Mononuclear cell (primary cell): ENCODE measurements around the gene GNRH2. TPM values are rescaled to one million over a fixed set of nuclear protein-coding genes. Genes with fewer than 3 reads are reported as not detected.

Experiments used
- H3K27me3 ChIP-seq: 2 replicates; pipeline ENCODE4 v1.6.0; 2011; ENCODE audit warnings: low read length, control low read depth; ENCODE audit not compliant: insufficient read depth
- H3K4me1 ChIP-seq: 2 replicates; pipeline ENCODE4 v1.5.1; 2011; ENCODE audit warnings: mild to moderate bottlenecking, low read length, control low read depth; ENCODE audit not compliant: insufficient read depth
- H3K4me3 ChIP-seq: 2 replicates; pipeline ENCODE4 v1.5.1; 2011; ENCODE audit warnings: mild to moderate bottlenecking, low read length, moderate library complexity
- H3K9me3 ChIP-seq: 2 replicates; pipeline ENCODE4 v1.5.1; 2011; ENCODE audit warnings: low read depth, mild to moderate bottlenecking, control low read depth, low read length
- total RNA-seq: library from RNA; depleted of rRNA; stranded (reverse); fragments of >200 nt; gene quantifications from one replicate; pipeline ENCODE4 v1.2.3, GENCODE V29; 2012

GNRH2 gene
- total RNA-seq, 1 donor: 0.52 TPM

GRCh38 chr20:3031524-3032147 lies 11.8 kb upstream of the GNRH2 start:
- H3K27me3 ChIP-seq: no peaks in the 10 kb centered on the region
- no peaks in the 10 kb centered on the region for H3K9me3 ChIP-seq
- no peaks in the 10 kb centered on the region for H3K4me1 ChIP-seq
- H3K4me3 ChIP-seq: no peak overlapping the region

DNA sequence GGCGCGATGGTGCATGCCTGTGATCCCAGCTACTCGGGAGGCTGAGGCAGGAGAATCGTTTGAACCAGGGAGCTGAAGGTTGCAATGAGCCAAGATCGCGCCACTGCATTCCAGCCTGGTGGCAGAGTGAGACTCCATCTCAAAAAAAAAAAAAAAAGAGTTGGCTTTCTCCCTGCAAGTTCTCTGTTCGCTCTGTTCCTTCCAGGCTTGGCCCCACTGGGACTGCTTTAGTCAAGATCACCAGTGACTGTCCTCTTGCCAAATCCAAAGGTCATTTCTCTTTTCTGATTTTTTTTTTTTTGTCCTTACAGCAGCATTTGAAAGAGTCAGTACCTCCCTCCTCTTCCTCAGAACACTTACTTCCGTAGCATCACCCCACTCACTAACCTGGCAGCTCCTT lies 10.8 kb upstream of the GNRH2 start:
- no peak overlapping the region for H3K4me3 ChIP-seq
- H3K9me3 ChIP-seq: no peaks in the 10 kb centered on the region
- H3K4me1 ChIP-seq: no peaks in the 10 kb centered on the region
- H3K27me3 ChIP-seq: no peaks in the 10 kb centered on the region

DNA sequence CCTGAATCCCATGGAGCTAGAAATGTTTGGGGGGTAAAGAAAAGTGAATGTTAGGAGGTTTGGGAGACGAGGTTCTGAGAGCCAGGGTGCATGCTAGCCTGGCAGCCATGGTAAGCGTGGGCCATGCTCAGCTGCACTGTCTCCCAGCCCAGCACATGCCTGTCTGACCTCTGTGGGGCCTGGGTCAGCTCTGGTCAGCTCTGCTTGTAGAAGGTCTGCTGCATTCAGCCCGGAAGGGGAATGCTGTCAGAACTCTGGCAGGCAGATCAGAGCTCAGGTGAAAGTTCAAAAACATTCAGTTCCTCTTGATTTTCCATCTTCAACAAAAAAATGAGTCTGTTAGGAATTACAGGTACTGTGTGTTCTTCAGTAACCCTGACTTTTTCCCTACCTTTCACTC lies 5.8 kb upstream of the GNRH2 start:
- Histone ChIP-seq H3K9me3 (no peaks in the 10 kb centered on the region), H3K4me3 (no peak overlapping the region), H3K27me3 (no peaks in the 10 kb centered on the region), H3K4me1 (no peaks in the 10 kb centered on the region)

DNA sequence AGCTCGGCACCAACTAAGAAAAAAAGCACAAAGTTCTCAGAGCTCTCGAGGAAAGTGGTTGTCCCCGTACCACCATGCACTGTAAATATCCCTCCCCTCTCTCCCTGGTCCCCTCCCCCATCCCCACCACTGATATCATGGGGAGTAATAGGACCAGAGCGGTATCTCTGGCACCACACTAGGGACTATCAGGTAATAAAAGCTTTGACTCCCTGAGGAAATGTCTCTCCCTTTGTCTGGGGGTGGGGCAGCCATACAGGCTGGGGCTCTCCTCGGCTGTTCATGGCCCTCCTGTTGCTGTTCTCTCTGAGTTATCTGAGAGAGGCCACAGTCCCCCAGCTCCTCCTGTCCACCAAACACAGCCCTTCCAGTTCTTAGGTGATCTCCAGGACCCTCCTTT lies 5.0 kb upstream of the GNRH2 start:
- H3K4me1 ChIP-seq: no peaks in the 10 kb centered on the region
- H3K9me3 ChIP-seq: no peaks in the 10 kb centered on the region
- no peaks in the 10 kb centered on the region for H3K27me3 ChIP-seq
- no peak overlapping the region for H3K4me3 ChIP-seq

DNA sequence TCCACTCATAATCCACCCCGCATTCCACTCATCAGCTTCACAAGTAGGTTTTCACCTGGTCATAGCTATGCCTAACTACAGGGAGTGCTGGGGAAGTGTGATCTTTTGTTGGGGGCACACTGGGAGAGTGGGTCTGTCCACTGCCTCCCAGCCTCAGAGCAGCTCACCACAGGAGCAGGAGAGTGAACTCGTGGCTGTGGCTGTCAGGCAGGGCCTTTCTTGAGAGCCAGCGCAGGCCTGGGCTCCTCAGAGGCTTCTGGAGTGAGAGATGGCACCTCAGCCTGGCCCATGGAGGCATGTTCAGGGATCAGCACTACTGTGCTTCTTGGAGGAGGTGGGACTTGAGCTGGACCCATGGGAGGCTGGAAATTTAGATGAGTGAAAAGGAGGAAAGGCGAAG lies 4.0 kb upstream of the GNRH2 start:
- Histone ChIP-seq H3K27me3 (no peaks in the 10 kb centered on the region), H3K4me3 (no peak overlapping the region), H3K9me3 (no peaks in the 10 kb centered on the region), H3K4me1 (no peaks in the 10 kb centered on the region)

- Histone ChIP-seq H3K4me3 (no peak overlapping the region), H3K27me3 (no peaks in the 10 kb centered on the region), H3K4me1 (peaks cover 3% of the 10 kb centered on the region)
Observed at GRCh38 chr20:3040086-3040485, 3.3 kb upstream of the GNRH2 start.

GRCh38 chr20:3041854-3042409 lies 1.5 kb upstream of the GNRH2 start:
- H3K4me3 ChIP-seq: no peak overlapping the region
- H3K4me1 ChIP-seq: peaks cover 17% of the 10 kb centered on the region
- no peaks in the 10 kb centered on the region for H3K27me3 ChIP-seq
- H3K9me3 ChIP-seq: no peaks in the 10 kb centered on the region

More at GRCh38 chr20:3040086-3040485, 3.3 kb upstream of the GNRH2 start:
- H3K9me3 ChIP-seq: no peaks in the 10 kb centered on the region

- H3K4me1 ChIP-seq: peaks cover 22% of the 10 kb centered on the region
- H3K27me3 ChIP-seq: no peaks in the 10 kb centered on the region
- no peak overlapping the region for H3K4me3 ChIP-seq
- no peaks in the 10 kb centered on the region for H3K9me3 ChIP-seq
Observed at GRCh38 chr20:3042625-3043024, 797 bp upstream of the GNRH2 start.

- no peaks in the 10 kb centered on the region for H3K9me3 ChIP-seq
- no peaks in the 10 kb centered on the region for H3K27me3 ChIP-seq
- H3K4me3 ChIP-seq: no peak overlapping the region
- peaks cover 22% of the 10 kb centered on the region for H3K4me1 ChIP-seq
Observed at GRCh38 chr20:3044336-3044965, 1.0 kb downstream of the GNRH2 start.

DNA sequence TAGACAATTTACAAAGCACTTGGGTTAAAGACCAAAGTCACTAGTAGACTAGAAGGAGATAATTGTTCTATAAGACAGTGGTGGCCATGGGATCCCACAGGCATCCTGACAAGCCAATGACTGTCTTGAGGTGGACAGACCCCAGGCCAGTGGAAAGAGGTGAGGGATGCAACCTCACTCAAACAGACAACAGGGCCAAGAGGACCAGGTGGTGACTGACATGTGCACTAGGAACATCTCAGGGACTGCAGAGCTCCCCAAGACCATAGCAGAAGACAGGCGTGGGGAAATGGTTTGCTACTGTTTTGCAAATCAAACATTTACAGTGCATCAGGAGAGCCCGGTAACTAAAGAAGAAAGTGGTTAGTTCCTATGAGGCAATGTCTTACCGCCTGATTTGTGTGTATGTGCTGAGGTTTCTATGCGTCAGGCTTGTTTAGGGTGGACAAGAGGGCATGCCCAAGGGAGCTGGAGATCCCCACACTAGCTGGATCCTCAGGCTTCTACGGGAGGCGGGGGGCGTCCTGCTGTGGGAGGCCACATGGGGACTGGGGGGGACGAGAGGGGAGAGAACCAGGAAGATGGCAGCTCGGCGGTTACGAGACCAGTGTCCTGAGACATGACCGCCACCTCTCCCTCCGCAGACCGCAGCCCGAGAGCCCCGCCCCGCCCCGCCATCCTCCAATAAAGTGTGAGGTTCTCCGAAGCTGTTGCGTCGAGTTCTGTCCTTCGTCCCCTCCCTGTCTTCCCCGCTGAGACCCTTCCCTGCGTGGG lies 1.8 kb downstream of the GNRH2 start:
- peak overlapping the region; percentile 74 for H3K4me3 ChIP-seq

DNA sequence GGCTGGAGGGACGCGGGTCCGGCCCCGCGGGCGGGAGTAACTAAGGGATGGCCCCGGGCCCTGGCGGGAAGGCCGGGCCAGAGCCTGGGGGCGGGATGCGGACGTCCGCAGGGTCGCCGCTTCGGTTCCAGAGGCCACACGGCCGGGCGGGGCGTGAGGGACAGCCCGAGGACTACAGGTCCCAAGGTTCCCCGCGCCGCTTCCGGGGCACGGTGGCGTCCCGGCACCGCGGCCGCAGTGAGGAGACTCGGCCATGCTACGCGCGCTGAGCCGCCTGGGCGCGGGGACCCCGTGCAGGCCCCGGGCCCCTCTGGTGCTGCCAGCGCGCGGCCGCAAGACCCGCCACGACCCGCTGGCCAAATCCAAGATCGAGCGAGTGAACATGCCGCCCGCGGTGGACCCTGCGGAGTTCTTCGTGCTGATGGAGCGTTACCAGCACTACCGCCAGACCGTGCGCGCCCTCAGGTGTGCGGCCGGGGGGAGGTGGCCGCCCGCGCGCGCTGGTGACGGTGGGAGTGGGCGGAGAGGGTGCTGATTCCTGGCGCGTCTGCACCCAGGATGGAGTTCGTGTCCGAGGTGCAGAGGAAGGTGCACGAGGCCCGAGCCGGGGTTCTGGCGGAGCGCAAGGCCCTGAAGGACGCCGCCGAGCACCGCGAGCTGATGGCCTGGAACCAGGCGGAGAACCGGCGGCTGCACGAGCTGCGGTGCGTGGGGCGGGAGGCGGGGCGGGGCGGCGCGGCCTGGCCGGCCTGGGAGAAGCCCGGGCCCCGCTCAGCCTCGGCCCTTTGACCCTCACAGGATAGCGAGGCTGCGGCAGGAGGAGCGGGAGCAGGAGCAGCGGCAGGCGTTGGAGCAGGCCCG lies 2.6 kb downstream of the GNRH2 start, which contains the start of gene MRPS26:
Gene MRPS26 (plus strand): TSS at position 237 of the 861 bp plus-strand sequence. CDS start 17 bp downstream, at position 254.
- Histone ChIP-seq H3K4me1 (peaks cover 22% of the 10 kb centered on the region), H3K27me3 (no peaks in the 10 kb centered on the region), H3K4me3 (peak within 1 kb of the TSS; percentile 74), H3K9me3 (no peaks in the 10 kb centered on the region)

More for the DNA sequence above, 1.8 kb downstream of the GNRH2 start:
- H3K27me3 ChIP-seq: no peaks in the 10 kb centered on the region
- H3K9me3 ChIP-seq: no peaks in the 10 kb centered on the region
- peaks cover 22% of the 10 kb centered on the region for H3K4me1 ChIP-seq

- Histone ChIP-seq H3K4me3 (peak overlapping the region; percentile 74), H3K9me3 (no peaks in the 10 kb centered on the region), H3K4me1 (peaks cover 22% of the 10 kb centered on the region), H3K27me3 (no peaks in the 10 kb centered on the region)
Observed at GRCh38 chr20:3046677-3047462, 3.4 kb downstream of the GNRH2 start.

DNA sequence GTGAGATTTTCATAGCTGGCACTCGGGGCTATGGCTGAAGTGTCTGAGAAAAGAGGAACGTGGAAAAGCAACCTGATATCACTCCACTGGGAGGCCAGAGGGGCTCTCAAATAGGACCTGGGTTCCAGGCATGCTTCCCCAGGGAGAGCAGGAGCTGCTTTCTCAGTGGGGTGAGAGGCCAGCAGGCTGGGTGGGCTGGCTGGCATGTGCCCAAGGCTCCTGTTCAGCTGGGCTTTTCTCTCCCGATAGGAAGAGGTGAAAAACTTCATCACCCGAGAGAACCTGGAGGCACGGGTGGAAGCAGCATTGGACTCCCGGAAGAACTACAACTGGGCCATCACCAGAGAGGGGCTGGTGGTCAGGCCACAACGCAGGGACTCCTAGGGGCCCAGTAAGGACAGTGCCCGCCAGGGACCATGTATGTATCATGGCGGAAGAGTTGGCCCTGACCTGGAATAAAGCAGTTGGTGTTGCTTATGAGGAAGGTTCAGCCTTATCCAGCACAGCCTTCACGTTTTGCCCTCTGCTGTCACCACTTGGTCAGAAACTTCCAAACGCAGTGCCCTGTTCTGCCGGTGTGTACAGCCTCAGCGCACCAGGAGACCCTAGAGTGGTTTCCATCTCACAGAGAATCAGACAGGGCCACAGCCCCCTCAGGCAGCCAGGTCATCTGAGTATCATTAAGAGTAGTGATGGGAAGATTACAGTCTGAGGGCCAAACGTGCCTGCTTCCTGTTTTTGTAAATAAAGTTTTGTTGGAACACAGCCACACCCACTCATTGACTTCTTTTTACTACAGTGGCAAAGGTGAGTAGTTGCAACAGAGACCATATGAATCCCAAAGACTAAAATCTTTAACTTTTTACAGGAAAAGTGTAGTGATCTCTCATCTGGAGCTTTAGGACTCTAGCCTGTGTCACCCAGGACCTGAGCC lies 4.3 kb downstream of the GNRH2 start:
- H3K4me1 ChIP-seq: peaks cover 22% of the 10 kb centered on the region
- no peaks in the 10 kb centered on the region for H3K27me3 ChIP-seq
- no peak overlapping the region for H3K4me3 ChIP-seq
- H3K9me3 ChIP-seq: no peaks in the 10 kb centered on the region
